HG03159 (cell line): Measurements from ENCODE around the gene UBE2QL1.

ENCODE experiments used
- ATAC-seq: cut with Tn5 transposase; IDR thresholded peaks from one replicate; pipeline ENCODE4 v1.9.1; 2021; ENCODE audit warnings: mild to moderate bottlenecking, moderate library complexity; ENCODE audit not compliant: unreplicated experiment

Gene UBE2QL1

DNA sequence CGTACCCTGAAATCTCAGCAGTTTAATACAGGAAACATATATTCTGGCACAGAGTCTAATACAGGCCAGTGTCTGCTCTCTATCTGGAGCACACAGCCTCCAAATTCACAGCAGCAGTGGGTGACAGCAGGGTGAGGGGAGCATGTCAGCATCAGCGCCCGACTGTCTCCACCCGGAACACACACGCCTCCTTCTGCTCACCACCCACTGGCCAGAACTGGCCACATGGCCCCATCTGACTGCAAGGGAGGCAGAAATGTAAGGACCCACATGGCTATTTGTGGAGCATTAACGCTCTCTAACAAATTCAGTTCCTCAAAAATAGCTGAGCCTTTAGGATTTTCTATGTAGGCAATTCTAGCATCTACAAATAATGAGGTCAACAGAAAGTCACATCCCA is 24.6 kb downstream of the UBE2QL1 start:
- no peak for ATAC-seq

- no peak for ATAC-seq
Measured at GRCh38 chr5:6475626-6476312, 27.1 kb downstream of the UBE2QL1 start.

DNA sequence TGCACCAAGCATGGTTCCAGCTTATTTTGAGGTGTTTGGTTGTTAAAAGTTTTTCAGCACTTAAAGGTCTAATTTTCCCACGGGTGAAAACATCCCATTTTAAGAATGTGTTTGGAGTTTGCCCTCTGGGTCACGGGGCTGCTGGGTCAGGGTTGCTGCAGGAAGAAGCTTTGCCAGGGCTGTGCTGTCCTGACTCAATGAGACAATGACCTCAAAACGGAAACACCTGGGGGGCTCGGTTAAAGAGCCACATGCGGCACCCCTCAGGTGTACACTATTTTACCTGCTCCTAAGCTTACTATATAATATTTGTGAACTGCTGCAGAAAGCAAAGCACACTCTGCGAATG is 27.6 kb downstream of the UBE2QL1 start:
- no peak for ATAC-seq

- no peak for ATAC-seq
Measured at GRCh38 chr5:6478793-6479192, 30.1 kb downstream of the UBE2QL1 start.

- peak; percentile 35 for ATAC-seq
Measured at GRCh38 chr5:6480133-6481051, 31.7 kb downstream of the UBE2QL1 start.

DNA sequence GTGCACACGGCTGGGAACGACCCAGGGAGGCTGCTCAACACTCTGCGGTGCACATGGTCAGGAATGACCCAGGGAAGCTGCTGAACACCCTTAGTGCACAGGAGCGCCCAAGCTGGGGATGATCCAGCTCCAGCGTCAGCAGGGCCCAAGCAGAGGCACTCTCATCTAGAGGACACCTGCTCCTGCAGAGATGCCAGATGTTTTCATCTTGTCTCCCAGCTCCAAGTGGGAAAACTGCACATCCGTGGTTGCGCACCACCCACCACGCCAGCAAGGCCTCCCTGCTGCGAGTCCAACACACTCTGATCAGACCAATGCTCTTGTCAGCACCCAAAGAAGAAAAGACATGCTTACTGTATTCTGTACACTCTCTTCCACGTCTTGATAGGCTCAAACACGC is 34.1 kb downstream of the UBE2QL1 start:
- ATAC-seq, result no peak

- peak; percentile 91 for ATAC-seq
Measured at GRCh38 chr5:6483880-6484382, 35.3 kb downstream of the UBE2QL1 start.

DNA sequence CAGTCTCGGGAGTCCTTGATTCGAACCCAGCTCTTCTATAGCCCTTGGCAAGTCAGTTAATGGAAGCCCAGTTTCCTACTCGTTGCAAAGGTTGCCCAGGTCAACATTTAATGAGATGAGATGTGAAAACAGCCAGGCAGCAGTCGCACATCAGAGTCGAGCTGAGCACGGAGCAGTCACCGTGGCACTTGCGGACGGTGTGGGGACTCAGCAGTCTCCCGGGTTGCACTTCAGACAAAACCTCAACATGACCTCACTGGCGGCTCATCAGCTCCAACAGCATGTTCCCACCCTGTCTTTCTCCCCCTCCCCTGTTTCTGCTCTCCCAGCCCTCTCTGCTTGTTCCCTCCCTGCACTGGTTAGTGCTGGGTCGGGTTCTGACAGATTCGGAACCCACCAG is 35.8 kb downstream of the UBE2QL1 start:
- ATAC-seq, result no peak

DNA sequence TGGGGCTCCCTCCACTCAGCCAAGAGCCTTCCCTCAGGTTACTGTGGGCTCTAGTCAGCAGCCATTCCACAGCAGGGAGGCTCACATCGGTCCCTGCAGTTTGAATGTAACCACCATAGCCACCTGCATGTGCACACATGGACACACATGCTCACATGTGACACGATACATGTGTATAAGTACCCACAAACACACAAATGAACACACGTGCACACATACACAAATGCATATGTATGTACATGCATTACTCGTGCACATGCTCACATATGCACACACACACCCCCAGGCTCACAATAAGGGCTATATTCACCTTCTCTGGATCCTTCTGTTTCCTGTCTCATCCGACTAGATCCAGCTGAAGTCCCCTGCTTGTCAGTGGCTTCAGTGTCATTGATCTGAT is 36.2 kb downstream of the UBE2QL1 start:
- no peak for ATAC-seq

DNA sequence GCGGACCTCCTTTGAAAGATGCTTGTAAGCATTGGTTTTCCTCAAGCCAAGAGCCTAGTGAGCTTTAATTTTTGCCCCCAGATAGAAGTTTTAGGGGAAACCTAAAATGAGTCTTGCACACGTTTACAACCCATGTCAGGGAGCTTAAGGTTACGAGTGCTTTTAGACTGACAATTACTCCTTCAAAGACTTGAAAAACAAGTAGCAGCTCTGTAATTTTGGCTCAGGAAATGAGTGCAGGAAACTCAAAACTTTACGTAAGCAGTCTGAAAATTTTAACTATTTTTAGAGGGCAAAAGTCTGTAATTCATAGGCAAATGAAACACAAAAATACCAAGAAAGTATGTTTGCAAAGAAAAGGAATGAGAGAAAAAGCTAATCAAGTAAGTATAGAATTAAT is 36.8 kb downstream of the UBE2QL1 start:
- no peak for ATAC-seq

GRCh38 chr5:6486074-6486473 is 37.4 kb downstream of the UBE2QL1 start:
- ATAC-seq, result no peak

DNA sequence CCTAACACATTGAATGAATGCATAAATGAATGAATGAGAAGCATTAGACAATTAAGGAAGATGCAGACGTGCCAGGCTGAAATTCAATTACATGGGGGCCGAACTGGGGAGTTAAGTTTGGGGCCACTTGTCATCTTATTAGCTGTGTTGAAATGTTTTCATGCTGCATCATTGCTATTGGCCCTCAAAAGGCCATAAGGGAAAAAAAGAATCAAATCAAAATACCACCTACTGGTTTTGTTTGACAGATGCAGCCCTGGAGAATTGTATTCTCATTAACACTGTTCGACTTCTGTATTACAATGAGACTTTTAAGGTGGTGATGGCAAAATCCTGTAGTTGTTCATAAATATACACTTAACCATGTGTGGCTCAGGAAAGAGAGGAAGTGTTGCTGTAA is 38.4 kb downstream of the UBE2QL1 start:
- ATAC-seq, result no peak

- no peak for ATAC-seq
Measured at GRCh38 chr5:6488021-6488420, 39.4 kb downstream of the UBE2QL1 start.

- no peak for ATAC-seq
Measured at GRCh38 chr5:6489643-6490185, 41.1 kb downstream of the UBE2QL1 start.

DNA sequence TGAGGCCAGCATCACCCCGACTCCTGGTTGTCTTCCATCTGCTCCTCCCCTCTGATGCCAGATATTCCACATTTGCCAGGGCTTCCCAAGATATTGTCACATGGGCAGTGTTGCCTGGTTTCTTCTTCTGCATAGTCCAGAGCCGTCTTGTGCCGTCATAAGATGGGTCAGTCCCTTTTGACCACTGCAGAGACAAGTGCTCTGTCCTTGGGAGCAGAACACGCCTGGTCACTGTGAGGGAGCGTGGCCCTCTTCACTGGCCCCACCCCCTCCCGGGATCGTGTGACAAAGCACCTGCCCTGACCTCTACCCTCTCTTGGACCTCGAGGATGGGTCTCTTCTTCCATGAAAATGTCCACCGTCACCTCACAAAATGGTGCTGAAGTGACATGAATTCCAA is 41.6 kb downstream of the UBE2QL1 start:
- no peak for ATAC-seq

DNA sequence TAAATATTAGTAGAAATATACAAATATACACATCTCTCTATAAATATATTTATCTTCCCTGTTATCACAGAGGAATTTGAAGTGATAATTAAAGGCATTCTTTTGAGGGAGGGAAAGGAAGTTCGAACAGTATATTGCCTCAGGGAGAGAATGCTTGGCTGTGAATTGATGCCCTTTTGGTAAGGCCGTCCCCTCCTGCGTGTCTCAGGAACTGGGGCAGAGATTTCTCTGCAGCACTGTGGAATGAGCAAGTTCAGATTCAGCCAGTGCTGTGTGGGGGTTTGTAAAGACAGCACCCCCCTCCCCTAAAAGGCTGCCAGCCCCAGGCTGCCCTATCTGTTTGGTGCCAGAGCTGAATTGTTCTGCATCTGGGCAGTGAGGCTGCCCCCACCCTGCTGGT is 42.0 kb downstream of the UBE2QL1 start:
- ATAC-seq, result no peak

GRCh38 chr5:6491196-6491918 is 42.7 kb downstream of the UBE2QL1 start:
- ATAC-seq, result no peak

DNA sequence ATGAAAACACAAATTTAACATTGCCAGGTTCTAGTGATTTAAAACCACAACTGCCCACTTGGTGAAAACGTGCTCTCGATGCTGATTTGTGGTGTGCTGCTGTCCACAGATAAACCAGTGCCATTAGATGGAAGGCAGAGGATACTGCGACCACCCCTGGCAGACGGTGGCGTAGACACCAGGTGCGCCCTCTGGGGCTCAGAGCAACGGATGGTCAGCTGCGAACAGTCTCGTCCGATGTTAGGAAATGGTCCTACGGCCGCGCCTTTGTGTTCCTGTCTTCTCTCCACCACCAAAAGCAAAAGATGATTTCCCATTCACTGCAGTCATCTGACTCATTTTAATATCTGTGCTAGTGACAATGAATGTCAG is 43.2 kb downstream of the UBE2QL1 start:
- ATAC-seq, result no peak

- ATAC-seq, result peak; percentile 26
Measured at GRCh38 chr5:6492934-6493333, 44.3 kb downstream of the UBE2QL1 start.

DNA sequence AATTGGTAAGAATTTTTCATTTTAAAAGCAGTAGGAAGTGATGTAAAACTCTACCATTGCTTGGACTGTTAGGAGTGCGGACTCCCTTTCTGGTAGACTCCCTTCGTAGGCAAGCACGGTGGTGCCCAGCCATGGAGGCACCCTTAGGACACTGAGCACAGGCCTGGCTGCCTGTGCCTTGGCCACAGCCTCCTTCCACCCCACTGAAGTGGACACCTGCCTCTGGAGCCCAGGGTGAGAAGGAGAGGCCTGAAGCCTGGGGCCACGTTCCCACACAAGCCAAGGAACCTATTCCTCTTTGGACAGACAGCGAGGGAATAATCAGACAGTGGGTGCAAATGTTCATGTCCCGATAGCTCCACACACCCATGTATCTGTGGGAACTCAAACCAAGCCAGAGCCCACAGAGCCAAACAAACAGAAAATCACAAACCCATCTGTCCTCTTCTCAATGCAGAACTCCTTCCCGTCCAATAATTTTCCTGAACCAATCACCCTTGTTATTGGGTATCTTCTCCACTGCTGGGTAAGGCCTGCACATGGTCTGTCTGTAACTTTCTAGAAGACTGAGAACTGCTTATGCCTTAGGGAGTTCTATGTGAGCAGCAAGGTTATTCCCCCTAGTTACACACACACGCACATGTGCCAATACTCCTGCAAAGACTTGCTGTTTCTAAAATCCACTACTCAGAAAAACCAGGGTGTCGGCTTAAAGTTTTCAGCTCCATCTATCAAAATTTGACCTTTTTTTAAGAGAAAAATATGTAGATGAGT is 45.2 kb downstream of the UBE2QL1 start:
- ATAC-seq, result peak; percentile 26

DNA sequence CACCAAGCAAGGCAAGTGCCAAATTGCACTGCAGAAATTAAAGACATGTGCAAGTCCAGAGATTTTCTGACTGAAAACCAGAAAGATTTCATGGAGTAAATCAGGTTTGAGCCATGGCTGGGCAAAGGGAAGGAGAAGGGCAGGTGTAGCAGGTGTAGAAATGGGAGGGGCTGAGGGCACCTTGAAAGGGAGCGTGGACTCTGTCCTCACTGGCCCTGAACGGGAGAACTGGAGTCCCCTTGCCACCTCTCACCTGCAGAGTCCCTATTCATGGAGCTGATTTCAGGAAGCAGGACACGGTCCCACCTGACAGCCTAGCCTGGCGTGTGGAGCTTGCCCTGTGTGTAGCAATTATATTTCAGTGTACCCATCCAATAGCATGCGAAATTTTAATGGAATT is 46.3 kb downstream of the UBE2QL1 start:
- ATAC-seq, result no peak
